Dedifferentiated amniotic fluid mesenchymal stem cell (primary cell): ENCODE measurements around the gene RNF130.

ENCODE experiments used
- DNase-seq: peaks from one replicate; pipeline ENCODE4 v3.0.0-alpha.2; 2016; ENCODE audit errors: extremely low spot score

Gene RNF130

GRCh38 chr5:180054226-180054625, 17.3 kb downstream of the RNF130 start:
- no peak for DNase-seq

GRCh38 chr5:180053061-180053602, 18.4 kb downstream of the RNF130 start:
- DNase-seq, result no peak

GRCh38 chr5:180052211-180052818, 19.2 kb downstream of the RNF130 start:
- no peak for DNase-seq

GRCh38 chr5:180050121-180050940, 21.2 kb downstream of the RNF130 start:
- no peak for DNase-seq

- no peak for DNase-seq
Observed at GRCh38 chr5:180049185-180049548, 22.4 kb downstream of the RNF130 start.

- DNase-seq, result no peak
Observed at GRCh38 chr5:180047667-180048066, 23.9 kb downstream of the RNF130 start.

GRCh38 chr5:180046656-180047055, 24.9 kb downstream of the RNF130 start:
- DNase-seq, result no peak

- no peak for DNase-seq
Observed at GRCh38 chr5:180045889-180046499, 25.6 kb downstream of the RNF130 start.

GRCh38 chr5:180043377-180043776, 28.2 kb downstream of the RNF130 start:
- no peak for DNase-seq

GRCh38 chr5:180041301-180042274, 30.0 kb downstream of the RNF130 start:
- DNase-seq, result no peak

- no peak for DNase-seq
Observed at GRCh38 chr5:180040287-180041214, 31.0 kb downstream of the RNF130 start.

GRCh38 chr5:180035206-180035931, 36.2 kb downstream of the RNF130 start:
- no peak for DNase-seq

- no peak for DNase-seq
Observed at GRCh38 chr5:180034564-180034963, 37.0 kb downstream of the RNF130 start.

- DNase-seq, result no peak
Observed at GRCh38 chr5:180027459-180028089, 44.0 kb downstream of the RNF130 start.

- DNase-seq, result no peak
Observed at GRCh38 chr5:180026734-180027458, 44.7 kb downstream of the RNF130 start.

GRCh38 chr5:180026320-180026719, 45.2 kb downstream of the RNF130 start:
- no peak for DNase-seq

- DNase-seq, result no peak
Observed at GRCh38 chr5:180021900-180022299, 49.7 kb downstream of the RNF130 start.

GRCh38 chr5:180020176-180020575, 51.4 kb downstream of the RNF130 start:
- no peak for DNase-seq
